HG03064 (cell line): ENCODE data around the gene BABAM2.

Experiments used
- ATAC-seq: cut with Tn5 transposase; IDR thresholded peaks from one replicate; pipeline ENCODE4 v1.9.1; 2021; ENCODE audit warnings: low read depth; ENCODE audit not compliant: unreplicated experiment

BABAM2 gene

DNA sequence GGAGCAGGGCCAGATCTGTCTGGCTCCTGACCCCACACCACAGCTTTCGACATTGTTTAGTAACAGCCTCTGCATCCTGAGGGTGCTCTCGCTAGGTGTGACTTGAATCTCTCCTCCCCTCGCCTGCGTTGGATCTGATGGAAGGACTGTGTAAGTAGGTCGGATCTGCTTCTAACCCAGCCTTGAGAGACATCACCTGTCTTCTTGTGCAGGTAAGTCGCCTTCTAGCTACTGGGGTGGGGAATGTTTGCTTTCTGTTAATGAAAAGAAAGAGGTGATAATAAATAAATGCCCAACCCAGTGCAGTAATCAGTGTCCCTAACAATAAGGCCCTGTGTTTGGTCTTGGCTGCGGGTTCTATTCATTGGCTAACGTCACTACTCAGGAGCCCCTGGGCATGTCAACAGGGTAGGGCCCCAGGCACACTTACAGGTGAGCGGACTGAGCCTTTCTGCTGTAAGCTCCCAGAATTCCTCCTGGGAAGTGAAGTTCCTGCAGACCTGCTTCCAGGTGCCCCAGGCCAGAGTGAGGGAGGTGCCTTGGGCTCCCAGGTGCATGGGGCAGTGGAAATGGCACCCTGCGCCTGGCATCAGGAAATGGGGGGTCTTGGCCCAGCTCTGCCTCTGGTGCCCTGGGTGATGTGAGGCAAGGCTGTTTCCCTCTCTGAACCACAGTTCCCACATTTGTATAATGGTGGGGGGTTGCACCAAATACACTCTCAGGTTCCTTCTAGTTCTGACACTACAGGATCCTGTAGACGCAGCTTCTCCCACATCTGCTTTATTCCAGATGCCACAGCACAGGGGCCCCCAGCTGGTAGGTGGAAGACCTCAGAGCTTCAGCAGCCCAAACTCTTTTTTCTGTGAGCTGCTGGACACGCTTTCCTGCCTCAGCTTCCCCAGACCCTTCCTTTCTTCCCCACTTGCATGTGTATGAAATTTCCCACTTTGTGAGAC lies 491.0 kb downstream of the BABAM2 start:
- no peak for ATAC-seq

- ATAC-seq: no peak
These were observed 492.2 kb downstream of the BABAM2 start for GRCh38 chr2:28382755-28383154.

DNA sequence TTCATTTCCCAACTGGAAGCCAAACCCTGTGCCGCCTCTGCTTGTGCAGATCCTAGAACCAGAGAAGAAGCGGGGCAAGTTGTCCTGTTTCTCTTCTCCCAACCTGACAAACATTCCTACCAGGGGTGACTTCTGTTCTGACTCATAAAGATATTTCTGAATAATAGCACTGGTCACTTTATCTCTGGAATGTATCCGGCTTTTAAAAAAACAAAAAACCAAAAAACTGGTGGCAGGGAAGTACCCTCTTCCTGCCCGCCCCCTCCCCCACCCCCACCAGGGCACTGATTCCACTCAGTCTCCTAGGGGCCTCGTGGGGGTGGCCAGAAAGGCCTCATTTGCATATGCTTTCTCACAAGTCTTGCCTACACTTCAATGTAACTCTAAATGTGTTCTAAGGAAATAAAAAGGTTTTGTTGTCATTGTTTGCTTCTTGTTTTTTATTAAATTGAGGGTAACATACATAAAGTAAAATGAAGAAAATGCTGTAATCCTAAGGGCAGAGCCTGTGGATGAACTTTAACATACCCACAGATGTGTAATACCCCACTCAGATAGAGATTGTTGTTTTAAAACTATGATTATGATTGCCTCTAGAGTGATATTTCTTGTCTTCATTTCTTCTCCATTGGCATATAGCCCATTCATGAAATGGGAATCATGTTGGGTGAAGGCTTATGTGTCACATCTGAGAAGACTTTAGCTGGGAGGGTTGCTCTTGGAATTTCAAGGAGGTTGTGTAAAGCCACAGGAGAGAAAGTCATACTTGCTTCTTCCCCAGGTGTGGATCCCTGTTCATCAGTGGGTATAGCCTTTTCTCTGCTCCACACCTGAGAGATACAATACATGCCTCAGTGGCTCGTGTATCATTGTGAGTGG lies 496.8 kb downstream of the BABAM2 start:
- no peak for ATAC-seq
